A673 (cell line): ENCODE measurements around the gene NDST1. TPM values are rescaled to one million over a fixed set of nuclear protein-coding genes. Genes with fewer than 3 reads are reported as not detected.

ENCODE experiments used
- BruUV-seq: library from RNA; stranded (reverse); fragments of 400-500 nt; replicated peaks from 2 replicates; lab custom pipeline; 2021; lab: Mats Ljungman, UMichigan
- CTCF ChIA-PET: fragments of 300-600 bp; sonication (Branson Sonifier 250); formaldehyde crosslinking; loops from one replicate; lab custom pipeline; 2022; ENCODE audit warnings: antibody characterized with exemption; lab: Charles Lee
- POLR2A ChIA-PET: fragments of 300-600 bp; sonication (Branson Sonifier 250); formaldehyde crosslinking; loops from one replicate; lab custom pipeline; 2022; ENCODE audit warnings: antibody characterized with exemption; ENCODE audit not compliant: low non-redundant PET; lab: Charles Lee
- DNase-seq: peaks from one replicate; pipeline ENCODE4 v3.0.0-alpha.2; 2015; ENCODE audit warnings: low spot score
- H3K27ac ChIP-seq: fragments of 200-600 bp; sonication (generic); 2 replicates; pipeline ENCODE4 v1.5.1; 2016; ENCODE audit warnings: mixed run types, low read depth, mild to moderate bottlenecking, mixed read lengths, antibody characterized with exemption, low read length; ENCODE audit not compliant: poor library complexity, severe bottlenecking
- H3K27me3 ChIP-seq: fragments of 200-600 bp; sonication (generic); replicated peaks from 2 replicates; pipeline ENCODE4 v1.6.1; 2017; ENCODE audit warnings: mixed run types, low read depth, mild to moderate bottlenecking, mixed read lengths, antibody characterized with exemption, low read length; ENCODE audit not compliant: insufficient read depth, poor library complexity
- H3K36me3 ChIP-seq: fragments of 200-600 bp; sonication (generic); 2 replicates; pipeline ENCODE4 v1.6.1; 2016; ENCODE audit warnings: mixed run types, mild to moderate bottlenecking, mixed read lengths, antibody characterized with exemption, low read length; ENCODE audit not compliant: insufficient read depth, poor library complexity, severe bottlenecking
- H3K4me1 ChIP-seq: fragments of 200-600 bp; sonication (generic); 2 replicates; pipeline ENCODE4 v1.6.1; 2017; ENCODE audit warnings: mixed run types, mild to moderate bottlenecking, mixed read lengths, antibody characterized with exemption, low read length; ENCODE audit not compliant: insufficient read depth, poor library complexity, severe bottlenecking
- H3K4me3 ChIP-seq: fragments of 200-600 bp; sonication (generic); 2 replicates; pipeline ENCODE4 v1.5.1; 2016; ENCODE audit warnings: low read depth, mixed run types, mild to moderate bottlenecking, mixed read lengths, low read length; ENCODE audit not compliant: poor library complexity, severe bottlenecking
- H3K9me3 ChIP-seq: fragments of 200-600 bp; sonication (generic); 2 replicates; pipeline ENCODE4 v1.6.1; 2016; ENCODE audit warnings: mixed run types, low read depth, mild to moderate bottlenecking, mixed read lengths, antibody characterized with exemption, low read length; ENCODE audit not compliant: poor library complexity, severe bottlenecking
- CTCF ChIP-seq: fragments of 300-800, 200-600 bp; sonication (generic); conservative IDR thresholded peaks from 2 replicates; pipeline ENCODE4 v1.5.1; 2017; ENCODE audit warnings: low read depth, mild to moderate bottlenecking, antibody characterized with exemption, low read length, moderate library complexity, mixed read lengths
- EZH2 ChIP-seq: fragments of 200-600 bp; sonication (generic); IDR thresholded peaks from 2 replicates; pipeline ENCODE4 v1.6.1; 2017; ENCODE audit warnings: borderline replicate concordance, low read depth, mild to moderate bottlenecking, mixed read lengths, antibody characterized with exemption, low read length; ENCODE audit not compliant: poor library complexity, severe bottlenecking
- intact Hi-C: fragments of 100-400 bp; cut with micrococcal nuclease; formaldehyde crosslinking; loops from one replicate; pipeline ENCODE4 v1.10.0; 2022; ENCODE audit not compliant: unreplicated experiment
- total RNA-seq: library from RNA; stranded (reverse); gene quantifications from 2 replicates; pipeline ENCODE4 v1.2.3, GENCODE V29; 2021

Gene NDST1
- total RNA-seq, 1 experiment from 2014 or later = 44.0 TPM

- intact Hi-C loops = no loop called here
- H3K27ac ChIP-seq = no peak overlapping the region
- CTCF ChIA-PET = no interaction called here
- H3K4me1 ChIP-seq = no peaks in the 10 kb centered on the region
- H3K36me3 ChIP-seq = no peaks in the 10 kb centered on the region
- no peak for TF ChIP-seq CTCF
- no peak for TF ChIP-seq EZH2
- no peaks in the 10 kb centered on the region for H3K9me3 ChIP-seq
- BruUV-seq = no TSS peak
- DNase-seq = no peak
- POLR2A ChIA-PET = no interaction called here
- H3K27me3 ChIP-seq = no peaks in the 10 kb centered on the region
- H3K4me3 ChIP-seq = no peak overlapping the region
These were observed 80.6 kb downstream of the NDST1 start for GRCh38 chr5:150588596-150588890.

- TF ChIP-seq CTCF (no peak), EZH2 (no peak)
- CTCF ChIA-PET = interaction anchor here (0.6 kb wide), 1 partner anchor 95 kb away, joined by 4 read pairs; no protein-coding TSS in a partner anchor
- peaks cover under 1% of the 10 kb centered on the region for H3K4me1 ChIP-seq
- no peaks in the 10 kb centered on the region for H3K9me3 ChIP-seq
- intact Hi-C loops = loop anchor here (1.0 kb wide), 1 partner anchor 26 kb away; no protein-coding TSS in a partner anchor
- DNase-seq = no peak
- POLR2A ChIA-PET = no interaction called here
- no peak overlapping the region for H3K27ac ChIP-seq
- no peaks in the 10 kb centered on the region for H3K36me3 ChIP-seq
- H3K4me3 ChIP-seq = no peak overlapping the region
- BruUV-seq = no TSS peak
- no peaks in the 10 kb centered on the region for H3K27me3 ChIP-seq
These were observed 82.1 kb downstream of the NDST1 start for GRCh38 chr5:150589862-150590601.

GRCh38 chr5:150590979-150591695 lies 83.2 kb downstream of the NDST1 start:
- Histone ChIP-seq H3K27me3 (no peaks in the 10 kb centered on the region), H3K4me3 (no peak overlapping the region), H3K27ac (no peak overlapping the region), H3K4me1 (peaks cover 11% of the 10 kb centered on the region), H3K36me3 (no peaks in the 10 kb centered on the region), H3K9me3 (no peaks in the 10 kb centered on the region)
- BruUV-seq = no TSS peak
- TF ChIP-seq EZH2 = no peak
- no peak for TF ChIP-seq CTCF
- no peak for DNase-seq
- intact Hi-C loops = no loop called here
- ChIA-PET CTCF (no interaction called here), POLR2A (no interaction called here)
